ENCODE data around the gene SPTBN2.
A peak's percentile ranks its signal among the peaks of the same experiment; 100 is the strongest.

SPTBN2 gene

GRCh38 chr11:66723693-66724092 lies 5.3 kb downstream of the SPTBN2 start:
- DNase-seq = no peak

- no peak for DNase-seq
Measured at GRCh38 chr11:66722745-66723651, 6.0 kb downstream of the SPTBN2 start.

GRCh38 chr11:66721939-66722338 lies 7.1 kb downstream of the SPTBN2 start:
- DNase-seq = no peak

GRCh38 chr11:66720899-66721470 lies 8.0 kb downstream of the SPTBN2 start:
- DNase-seq = no peak

GRCh38 chr11:66720223-66720898 lies 8.7 kb downstream of the SPTBN2 start:
- DNase-seq = peak; percentile 92

GRCh38 chr11:66719111-66719872 lies 9.7 kb downstream of the SPTBN2 start:
- no peak for DNase-seq

- DNase-seq = peak; percentile 32
Measured at GRCh38 chr11:66718320-66718971, 10.6 kb downstream of the SPTBN2 start.

GRCh38 chr11:66717925-66718319 lies 11.1 kb downstream of the SPTBN2 start:
- no peak for DNase-seq

GRCh38 chr11:66716996-66717395 lies 12.0 kb downstream of the SPTBN2 start:
- no peak for DNase-seq

GRCh38 chr11:66715346-66716085 lies 13.5 kb downstream of the SPTBN2 start:
- DNase-seq = no peak

GRCh38 chr11:66713746-66714480 lies 15.1 kb downstream of the SPTBN2 start:
- no peak for DNase-seq

GRCh38 chr11:66710384-66710930 lies 18.6 kb downstream of the SPTBN2 start:
- DNase-seq = no peak

GRCh38 chr11:66708701-66709100 lies 20.3 kb downstream of the SPTBN2 start:
- no peak for DNase-seq

- no peak for DNase-seq
Measured at GRCh38 chr11:66708094-66708493, 20.9 kb downstream of the SPTBN2 start.

- DNase-seq = no peak
Measured at GRCh38 chr11:66707486-66707885, 21.5 kb downstream of the SPTBN2 start.

- DNase-seq = no peak
Measured at GRCh38 chr11:66706989-66707388, 22.0 kb downstream of the SPTBN2 start.

GRCh38 chr11:66705587-66706335 lies 23.3 kb downstream of the SPTBN2 start:
- DNase-seq = no peak

GRCh38 chr11:66704659-66705360 lies 24.2 kb downstream of the SPTBN2 start:
- no peak for DNase-seq

All from NCI-H1417 treated with DMSO at 0.1 percent for 48 hours (cell line).